IMR-90 (cell line): Measurements from ENCODE around the gene VIT. TPM values are rescaled to one million over a fixed set of nuclear protein-coding genes. Genes with fewer than 3 reads are reported as not detected.
A peak's percentile ranks its signal among the peaks of the same experiment; 100 is the strongest.

Experiments
- ATAC-seq: fragments of 200-7000 bp; cut with Tn5 transposase; 2 replicates; pipeline ENCODE4 v1.9.1; 2020; ENCODE audit warnings: low read depth, mild to moderate bottlenecking, moderate library complexity
- BruUV-seq: library from RNA; stranded (reverse); fragments of 400-500 nt; replicated peaks from 2 replicates; lab custom pipeline; 2021; lab: Mats Ljungman, UMichigan
- CTCF ChIA-PET: fragments of 300-600 bp; formaldehyde crosslinking; extraction: SDS; loops from one replicate; lab custom pipeline; 2021; ENCODE audit warnings: antibody characterized with exemption; lab: Yijun Ruan, JAX
- POLR2A ChIA-PET: fragments of 300-600 bp; sonication (Branson Sonifier 250); formaldehyde crosslinking; loops from one replicate; lab custom pipeline; 2022; ENCODE audit warnings: antibody characterized with exemption; ENCODE audit not compliant: unreplicated experiment; lab: Charles Lee
- DNase-seq: peaks from one replicate; pipeline ENCODE4 v3.0.0; 2013
- H2AFZ ChIP-seq: replicated peaks from 2 replicates; pipeline ENCODE3; 2013; ENCODE audit warnings: low read length, mild to moderate bottlenecking; ENCODE audit not compliant: poor library complexity
- H2AK5ac ChIP-seq: 2 replicates; pipeline ENCODE4 v1.6.1; 2013; ENCODE audit warnings: low read depth, low read length, inconsistent platforms
- H2AK9ac ChIP-seq: replicated peaks from 2 replicates; pipeline ENCODE3; 2013; ENCODE audit warnings: mild to moderate bottlenecking, low read depth, low read length, moderate library complexity; ENCODE audit not compliant: poor library complexity
- H2BK120ac ChIP-seq: 2 replicates; pipeline ENCODE4 v1.6.1; 2013; ENCODE audit warnings: low read depth, low read length, inconsistent platforms
- H2BK15ac ChIP-seq: 3 replicates; pipeline ENCODE4 v1.6.1; 2013; ENCODE audit warnings: low read depth, low read length, inconsistent platforms
- H2BK20ac ChIP-seq: 2 replicates; pipeline ENCODE4 v1.6.1; 2013; ENCODE audit warnings: low read depth, mild to moderate bottlenecking, inconsistent platforms, low read length, moderate library complexity
- H2BK5ac ChIP-seq: 2 replicates; pipeline ENCODE4 v1.6.1; 2013; ENCODE audit warnings: mild to moderate bottlenecking, low read depth, low read length, inconsistent platforms; ENCODE audit not compliant: poor library complexity, severe bottlenecking
- H3K14ac ChIP-seq: replicated peaks from 2 replicates; pipeline ENCODE4 v1.6.1; 2013; ENCODE audit warnings: low read depth, low read length, inconsistent platforms
- H3K18ac ChIP-seq: 2 replicates; pipeline ENCODE4 v1.6.1; 2013; ENCODE audit warnings: low read depth, low read length, control low read depth
- H3K23ac ChIP-seq: 2 replicates; pipeline ENCODE4 v1.6.1; 2013; ENCODE audit warnings: low read depth, low read length, inconsistent platforms
- H3K27ac ChIP-seq: 2 replicates; pipeline ENCODE4 v1.5.1; 2013; ENCODE audit warnings: mild to moderate bottlenecking, control low read depth, low read length; ENCODE audit not compliant: insufficient read depth
- H3K27me3 ChIP-seq: 2 replicates; pipeline ENCODE4 v1.6.1; 2013; ENCODE audit warnings: low read length; ENCODE audit not compliant: control insufficient read depth, insufficient read depth
- H3K36me3 ChIP-seq: 2 replicates; pipeline ENCODE4 v1.6.1; 2013; ENCODE audit warnings: low read length, mixed read lengths; ENCODE audit not compliant: control insufficient read depth, insufficient read depth
- H3K4ac ChIP-seq: 2 replicates; pipeline ENCODE4 v1.6.1; 2013; ENCODE audit warnings: low read depth, low read length, inconsistent platforms
- H3K4me1 ChIP-seq: 2 replicates; pipeline ENCODE4 v1.6.1; 2013; ENCODE audit warnings: low read length, mixed read lengths; ENCODE audit not compliant: control insufficient read depth, insufficient read depth
- H3K4me2 ChIP-seq: 2 replicates; pipeline ENCODE4 v1.6.1; 2013; ENCODE audit warnings: low read depth, mild to moderate bottlenecking, control low read depth, low read length, moderate library complexity
- H3K4me3 ChIP-seq: 2 replicates; pipeline ENCODE4 v1.5.1; 2013; ENCODE audit warnings: low read depth, mild to moderate bottlenecking, control low read depth, low read length, moderate library complexity; ENCODE audit not compliant: insufficient read depth
- H3K56ac ChIP-seq: 2 replicates; pipeline ENCODE4 v1.6.1; 2013; ENCODE audit warnings: low read length, inconsistent platforms; ENCODE audit not compliant: insufficient read depth; ENCODE audit errors: extremely low read depth
- H3K79me1 ChIP-seq, 2 experiments: 2 replicates each; pipeline ENCODE4 v1.6.1; 2013; ENCODE audit warnings: low read length in 2 of 2, inconsistent platforms in 1 of 2, low read depth in 1 of 2
- H3K9ac ChIP-seq: 2 replicates; pipeline ENCODE4 v1.6.1; 2013; ENCODE audit warnings: low read depth, low read length, control low read depth
- H3K9me1 ChIP-seq: 2 replicates; pipeline ENCODE4 v1.6.1; 2013; ENCODE audit warnings: low read length, inconsistent platforms; ENCODE audit not compliant: insufficient read depth
- H3K9me3 ChIP-seq: 2 replicates; pipeline ENCODE4 v1.6.1; 2013; ENCODE audit warnings: low read length; ENCODE audit not compliant: control insufficient read depth, insufficient read depth
- H4K20me1 ChIP-seq: 2 replicates; pipeline ENCODE4 v1.6.1; 2013; ENCODE audit warnings: low read length, inconsistent platforms; ENCODE audit not compliant: insufficient read depth
- H4K5ac ChIP-seq: 2 replicates; pipeline ENCODE4 v1.6.1; 2013; ENCODE audit warnings: mild to moderate bottlenecking, low read depth, low read length, control low read depth
- H4K8ac ChIP-seq, 2 experiments: 2 replicates each; pipeline ENCODE4 v1.6.1; 2013; ENCODE audit warnings: low read depth in 2 of 2, low read length in 2 of 2, control low read depth in 1 of 2, inconsistent platforms in 1 of 2
- H4K91ac ChIP-seq: 2 replicates; pipeline ENCODE4 v1.6.1; 2013; ENCODE audit warnings: low read depth, low read length, inconsistent platforms; ENCODE audit not compliant: insufficient read depth
- BHLHE40 ChIP-seq: fragments of 150-350 bp; IDR thresholded peaks from 2 replicates; pipeline ENCODE4 v1.6.1; 2016; ENCODE audit warnings: mild to moderate bottlenecking, low read depth, low read length
- CEBPB ChIP-seq: IDR thresholded peaks from 2 replicates; pipeline ENCODE4 v1.6.1; 2012; ENCODE audit warnings: low read depth, low read length, improper control_type of control experiment
- CHD1 ChIP-seq: IDR thresholded peaks from 2 replicates; pipeline ENCODE4 v1.6.1; 2012; ENCODE audit warnings: low read depth, low read length, improper control_type of control experiment
- CTCF ChIP-seq: conservative IDR thresholded peaks from 2 replicates; pipeline ENCODE4 v1.5.1; 2012; ENCODE audit warnings: mild to moderate bottlenecking, low read depth, low read length, improper control_type of control experiment
- ELK1 ChIP-seq: fragments of 150-350 bp; IDR thresholded peaks from 2 replicates; pipeline ENCODE4 v1.6.1; 2016; ENCODE audit warnings: low read depth, mild to moderate bottlenecking, low read length, moderate library complexity, borderline replicate concordance
- FOS ChIP-seq: fragments of 150-350 bp; IDR thresholded peaks from 2 replicates; pipeline ENCODE4 v1.6.1; 2016; ENCODE audit warnings: low read depth, low read length
- MAFK ChIP-seq: IDR thresholded peaks from 2 replicates; pipeline ENCODE4 v1.6.1; 2012; ENCODE audit warnings: low read depth, low read length, improper control_type of control experiment
- MAZ ChIP-seq: IDR thresholded peaks from 2 replicates; pipeline ENCODE4 v1.6.1; 2012; ENCODE audit warnings: low read depth, mild to moderate bottlenecking, low read length, improper control_type of control experiment, moderate library complexity, borderline replicate concordance
- NFE2L2 ChIP-seq: fragments of 150-350 bp; IDR thresholded peaks from 2 replicates; pipeline ENCODE4 v1.6.1; 2016; ENCODE audit warnings: low read depth, mild to moderate bottlenecking, low read length
- POLR2A ChIP-seq: IDR thresholded peaks from 2 replicates; pipeline ENCODE4 v1.6.1; 2012; ENCODE audit warnings: mild to moderate bottlenecking, low read depth, low read length
- RFX5 ChIP-seq: IDR thresholded peaks from 2 replicates; pipeline ENCODE4 v1.8.0; 2012; ENCODE audit warnings: low read depth, mild to moderate bottlenecking, low read length, moderate library complexity
- SMC3 ChIP-seq: fragments of 150-350 bp; IDR thresholded peaks from 2 replicates; pipeline ENCODE4 v1.6.1; 2016; ENCODE audit warnings: low read depth, mild to moderate bottlenecking, antibody characterized with exemption, low read length, moderate library complexity
- USF2 ChIP-seq: fragments of 150-350 bp; IDR thresholded peaks from 2 replicates; pipeline ENCODE4 v1.6.1; 2017; ENCODE audit warnings: mild to moderate bottlenecking, antibody characterized with exemption, low read length, low read depth
- WGBS, 2 experiments: methylation state at CpG; one replicate each; pipeline versions ENCODE4 v1.1.5 to v1.1.7; 2013; ENCODE audit warnings: missing lambda C conversion rate in 2 of 2; ENCODE audit not compliant: insufficient read length in 1 of 2; ENCODE audit errors: extremely low coverage in 2 of 2; 5-methylcytosine and 5-hydroxymethylcytosine counted together
- dilution Hi-C: fragments of 300-500 bp; cut with HindIII; formaldehyde crosslinking; loops from one replicate; pipeline ENCODE4 v1.14.3; 2018; ENCODE audit warnings: low sequenced_read_pairs; ENCODE audit not compliant: unreplicated experiment
- in situ Hi-C: fragments of 300-500 bp; cut with MboI; formaldehyde crosslinking; loops from 3 replicates; pipeline ENCODE4 v1.14.3; 2019; ENCODE audit warnings: low sequenced_read_pairs, inconsistent platforms, mixed read lengths
- intact Hi-C: fragments of 100-400 bp; cut with micrococcal nuclease; formaldehyde crosslinking; loops from 2 replicates; pipeline ENCODE4 v1.10.0; 2022
- polyA plus RNA-seq, 3 experiments: library from polyadenylated mRNA; depleted of rRNA; stranded (reverse); fragments of >200 nt; gene quantifications; 2 replicates each; pipeline ENCODE4 v1.2.3, GENCODE V29; 2012; ENCODE audit warnings: low replicate concordance in 1 of 3
- total RNA-seq: library from RNA; depleted of rRNA; stranded (reverse); fragments of >200 nt; gene quantifications from 2 replicates; pipeline ENCODE4 v1.2.3, GENCODE V29; 2012

Gene VIT
- total and polyA plus RNA-seq, 2 of the 4 experiments (the other 2 are of a cell fraction) = under 0.01 TPM; not detected in 1

GRCh38 chr2:36670881-36671595 lies 25.5 kb upstream of the VIT start:
- peak overlapping the region in 1 of 2 experiments; percentile 34; a peak in 1 of 4 replicates for H4K8ac ChIP-seq
- BruUV-seq = no TSS peak
- no CpG with 5 or more reads among the region's 6 CpGs for WGBS, 2 experiments
- H4K5ac ChIP-seq = peak overlapping the region; percentile 5; the same call in 1 of the 2 replicates
- H3K36me3 ChIP-seq = no peaks in the 10 kb centered on the region
- peak overlapping the region; percentile 30; the same call in 1 of the 2 replicates for H2AK5ac ChIP-seq
- H3K18ac ChIP-seq = peak overlapping the region; percentile 30; the same call in 1 of the 2 replicates
- H3K56ac ChIP-seq = no peak overlapping the region
- peak overlapping the region; percentile 49 for H2BK5ac ChIP-seq
- H2BK15ac ChIP-seq = peak overlapping the region; percentile 33; the same call in 1 of the 3 replicates
- no peak overlapping the region for H3K9ac ChIP-seq
- no peaks in the 10 kb centered on the region for H4K20me1 ChIP-seq
- peak; percentile 84 for ATAC-seq
- DNase-seq = peak; percentile 76
- dilution Hi-C loops = no loop called here
- H3K4me3 ChIP-seq = no peak overlapping the region
- peaks cover 7% of the 10 kb centered on the region; the same call in 1 of the 2 replicates for H3K4me1 ChIP-seq
- H3K27me3 ChIP-seq = no peaks in the 10 kb centered on the region
- peak overlapping the region; percentile 20; the same call in 1 of the 2 replicates for H3K4me2 ChIP-seq
- H3K9me1 ChIP-seq = peaks cover 7% of the 10 kb centered on the region; the same call in 1 of the 2 replicates
- peak overlapping the region; percentile 38; the same call in 1 of the 2 replicates for H3K14ac ChIP-seq
- intact Hi-C loops = loop anchor here (5.0 kb wide), 1 partner anchor 154 kb away; no protein-coding TSS in a partner anchor
- ChIA-PET POLR2A (no interaction called here), CTCF (interaction anchor here (1.3 kb wide), 1 partner anchor 108 kb away, joined by 3 read pairs; no protein-coding TSS in a partner anchor)
- H3K9me3 ChIP-seq = no peaks in the 10 kb centered on the region
- H2AK9ac ChIP-seq = no peak overlapping the region
- H2AFZ ChIP-seq = no peak overlapping the region
- H4K91ac ChIP-seq = no peak overlapping the region
- peaks cover 0 to 5% of the 10 kb centered on the region in 2 experiments; a peak in 1 of 4 replicates for H3K79me1 ChIP-seq
- in situ Hi-C loops = loop anchor here (10.0 kb wide), 1 partner anchor 146 kb away; no protein-coding TSS in a partner anchor
- H3K4ac ChIP-seq = no peak overlapping the region; the same call in 1 of the 2 replicates
- H2BK20ac ChIP-seq = peak overlapping the region; percentile 53; the same call in 1 of the 2 replicates
- peak overlapping the region; percentile 57; the same call in 1 of the 2 replicates for H2BK120ac ChIP-seq
- H3K23ac ChIP-seq = peak overlapping the region; percentile 23; the same call in 1 of the 2 replicates
- H3K27ac ChIP-seq = no peak overlapping the region
- TF ChIP-seq CHD1 = no peak
- TF ChIP-seq ELK1 = no peak
- no peak for TF ChIP-seq NFE2L2
- no peak for TF ChIP-seq CTCF
- TF ChIP-seq BHLHE40 = no peak
- TF ChIP-seq POLR2A = no peak
- no peak for TF ChIP-seq USF2
- TF ChIP-seq RFX5 = no peak
- TF ChIP-seq MAZ = no peak
- TF ChIP-seq CEBPB = no peak; the same call in 1 of the 2 replicates
- TF ChIP-seq SMC3 = no peak
- no peak for TF ChIP-seq MAFK
- TF ChIP-seq FOS = no peak
